Keratinocyte (primary cell): Measurements from ENCODE around the gene RENBP.

Experiments
- EZH2 ChIP-seq: IDR thresholded peaks from one replicate; pipeline ENCODE4 v1.6.1; 2012; ENCODE audit warnings: inconsistent platforms, mild to moderate bottlenecking, low read length, moderate library complexity
- TF ChIP-seq, protein P1 (sequence below), 3 experiments: IDR thresholded peaks in 1 of 3; conservative IDR thresholded peaks in 1 of 3; optimal IDR thresholded peaks in 1 of 3; 2 replicates in 2 of 3; 3 replicates in 1 of 3; pipeline versions ENCODE3 to v1.5.1; 2011; ENCODE audit warnings: low read length in 3 of 3, mild to moderate bottlenecking in 3 of 3, moderate library complexity in 2 of 3, control low read depth in 1 of 3, inconsistent platforms in 1 of 3; ENCODE audit not compliant: insufficient read depth in 2 of 3; ENCODE audit errors: extremely low read depth in 1 of 3

- TF ChIP-seq, protein P1, sequence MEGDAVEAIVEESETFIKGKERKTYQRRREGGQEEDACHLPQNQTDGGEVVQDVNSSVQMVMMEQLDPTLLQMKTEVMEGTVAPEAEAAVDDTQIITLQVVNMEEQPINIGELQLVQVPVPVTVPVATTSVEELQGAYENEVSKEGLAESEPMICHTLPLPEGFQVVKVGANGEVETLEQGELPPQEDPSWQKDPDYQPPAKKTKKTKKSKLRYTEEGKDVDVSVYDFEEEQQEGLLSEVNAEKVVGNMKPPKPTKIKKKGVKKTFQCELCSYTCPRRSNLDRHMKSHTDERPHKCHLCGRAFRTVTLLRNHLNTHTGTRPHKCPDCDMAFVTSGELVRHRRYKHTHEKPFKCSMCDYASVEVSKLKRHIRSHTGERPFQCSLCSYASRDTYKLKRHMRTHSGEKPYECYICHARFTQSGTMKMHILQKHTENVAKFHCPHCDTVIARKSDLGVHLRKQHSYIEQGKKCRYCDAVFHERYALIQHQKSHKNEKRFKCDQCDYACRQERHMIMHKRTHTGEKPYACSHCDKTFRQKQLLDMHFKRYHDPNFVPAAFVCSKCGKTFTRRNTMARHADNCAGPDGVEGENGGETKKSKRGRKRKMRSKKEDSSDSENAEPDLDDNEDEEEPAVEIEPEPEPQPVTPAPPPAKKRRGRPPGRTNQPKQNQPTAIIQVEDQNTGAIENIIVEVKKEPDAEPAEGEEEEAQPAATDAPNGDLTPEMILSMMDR (optimal IDR thresholded peaks at IDR 0.05 in 1 of 3, IDR thresholded peaks at IDR 0.05 in 1 of 3, conservative IDR thresholded peaks at IDR 0.05 in 1 of 3; ENCODE audit: extremely low read depth in 1 of 3, insufficient read depth in 2 of 3, low read length in 3 of 3), result no peak
- no peak for TF ChIP-seq EZH2
These were observed 12.8 kb upstream of the RENBP start for GRCh38 chrX:153957224-153957623.
